GM18517 (cell line): ENCODE data around the gene RPS6KL1.

Source experiments
- ATAC-seq: cut with Tn5 transposase; IDR thresholded peaks from one replicate; pipeline ENCODE4 v1.9.1; 2021; ENCODE audit warnings: mild to moderate bottlenecking, moderate library complexity; ENCODE audit not compliant: unreplicated experiment

The RPS6KL1 gene

GRCh38 chr14:74952180-74952665 is 29.2 kb upstream of the RPS6KL1 start:
- ATAC-seq: no peak

GRCh38 chr14:74951443-74952179 is 28.6 kb upstream of the RPS6KL1 start:
- ATAC-seq: no peak

GRCh38 chr14:74950795-74951442 is 27.9 kb upstream of the RPS6KL1 start:
- ATAC-seq: no peak

GRCh38 chr14:74949859-74950573 is 27.0 kb upstream of the RPS6KL1 start:
- ATAC-seq: no peak

DNA sequence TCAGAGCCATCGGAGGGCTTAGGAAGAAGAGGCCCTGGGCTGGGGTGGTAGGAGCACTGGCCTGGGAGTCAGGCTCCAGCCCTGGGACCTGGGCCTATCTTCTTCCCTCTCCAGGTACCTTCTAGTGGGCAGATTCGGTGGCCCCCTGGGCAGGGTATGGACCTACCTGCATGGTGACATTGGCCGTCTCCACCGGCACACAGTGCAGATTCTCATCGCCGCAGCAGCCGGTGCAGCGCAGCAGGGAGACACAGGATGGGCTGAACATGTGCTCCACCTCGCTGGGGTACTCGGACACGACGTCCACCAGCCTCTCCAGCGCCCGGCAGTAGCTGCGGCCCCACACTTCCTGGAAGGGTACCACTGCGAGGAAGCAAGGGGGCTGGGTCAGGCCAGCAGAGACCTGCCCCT is 26.1 kb upstream of the RPS6KL1 start:
- ATAC-seq: no peak

DNA sequence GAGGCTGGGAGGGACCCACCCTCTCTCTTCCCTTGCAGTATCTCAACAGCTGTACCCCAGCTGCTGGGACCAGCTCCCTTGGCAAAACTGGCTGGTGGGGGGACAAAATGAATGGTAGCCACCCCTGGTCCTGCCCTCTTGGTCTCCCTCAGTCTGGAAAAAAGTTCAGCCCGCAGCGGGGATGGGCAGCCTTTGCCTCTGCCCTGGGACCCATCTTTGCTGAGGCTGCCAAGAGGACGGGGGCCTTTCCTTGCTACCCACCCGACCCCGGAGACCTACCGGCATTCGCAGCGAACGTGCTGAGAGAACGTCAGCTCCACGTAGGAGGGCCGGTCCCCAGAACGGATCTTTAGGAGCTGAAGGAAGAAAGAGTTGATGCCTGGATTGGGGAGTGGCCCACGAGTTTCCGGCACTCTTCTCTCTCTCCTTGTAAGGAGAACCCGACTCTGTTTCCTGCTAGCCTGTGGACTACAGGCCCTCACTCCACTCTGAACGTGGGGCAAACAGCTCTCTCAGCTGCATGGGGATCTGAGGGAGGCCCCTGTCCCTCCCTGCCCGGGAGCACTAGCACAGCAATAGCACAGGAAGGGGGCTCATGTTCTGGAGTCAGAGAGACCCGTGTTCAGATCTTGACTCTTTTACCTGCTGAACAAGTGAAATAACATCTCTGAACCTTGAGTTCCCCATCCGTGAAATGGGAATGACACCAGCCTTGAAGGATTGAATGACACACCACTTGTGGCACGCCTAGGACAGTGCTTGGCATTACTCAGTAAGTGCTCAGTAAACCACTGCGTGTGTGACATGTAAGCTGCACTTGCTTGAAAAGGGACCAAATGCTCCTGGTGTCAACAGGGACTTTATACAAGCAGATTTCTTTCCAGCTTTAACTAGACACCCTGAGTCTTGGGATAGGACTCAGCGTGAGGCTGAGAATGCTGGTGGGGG is 25.4 kb upstream of the RPS6KL1 start:
- ATAC-seq: no peak

GRCh38 chr14:74947353-74948227 is 24.5 kb upstream of the RPS6KL1 start:
- ATAC-seq: no peak

DNA sequence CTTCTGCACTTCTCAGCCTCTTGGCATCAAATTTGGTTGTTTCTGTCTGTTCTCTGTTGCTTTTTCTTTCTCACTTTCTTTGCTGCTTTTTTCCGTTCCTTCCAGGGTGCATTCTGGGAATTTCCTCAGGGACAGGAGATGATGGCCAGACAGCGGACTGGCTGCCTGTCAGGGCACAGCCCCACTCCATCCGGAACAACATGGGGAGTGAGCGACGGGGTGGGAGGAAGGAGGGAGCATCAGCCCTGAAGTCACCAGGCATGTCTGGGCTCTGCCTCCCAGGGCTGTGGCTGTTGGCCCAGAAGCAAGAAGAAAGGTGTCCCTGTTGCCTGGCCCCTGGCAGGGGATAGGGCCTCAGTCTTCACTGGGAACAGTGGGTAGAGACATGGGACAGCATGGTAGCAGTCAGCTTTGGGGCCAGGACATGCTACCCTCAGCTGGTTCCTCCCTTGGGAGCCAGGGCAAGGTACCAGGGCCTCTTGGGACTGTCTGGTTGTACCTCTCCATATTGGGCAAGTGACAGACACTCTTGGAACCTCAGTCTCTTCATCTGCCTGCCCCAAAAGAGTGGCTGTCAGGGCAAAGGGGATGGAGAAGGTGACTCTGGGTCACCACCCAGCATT is 23.7 kb upstream of the RPS6KL1 start:
- ATAC-seq: no peak

DNA sequence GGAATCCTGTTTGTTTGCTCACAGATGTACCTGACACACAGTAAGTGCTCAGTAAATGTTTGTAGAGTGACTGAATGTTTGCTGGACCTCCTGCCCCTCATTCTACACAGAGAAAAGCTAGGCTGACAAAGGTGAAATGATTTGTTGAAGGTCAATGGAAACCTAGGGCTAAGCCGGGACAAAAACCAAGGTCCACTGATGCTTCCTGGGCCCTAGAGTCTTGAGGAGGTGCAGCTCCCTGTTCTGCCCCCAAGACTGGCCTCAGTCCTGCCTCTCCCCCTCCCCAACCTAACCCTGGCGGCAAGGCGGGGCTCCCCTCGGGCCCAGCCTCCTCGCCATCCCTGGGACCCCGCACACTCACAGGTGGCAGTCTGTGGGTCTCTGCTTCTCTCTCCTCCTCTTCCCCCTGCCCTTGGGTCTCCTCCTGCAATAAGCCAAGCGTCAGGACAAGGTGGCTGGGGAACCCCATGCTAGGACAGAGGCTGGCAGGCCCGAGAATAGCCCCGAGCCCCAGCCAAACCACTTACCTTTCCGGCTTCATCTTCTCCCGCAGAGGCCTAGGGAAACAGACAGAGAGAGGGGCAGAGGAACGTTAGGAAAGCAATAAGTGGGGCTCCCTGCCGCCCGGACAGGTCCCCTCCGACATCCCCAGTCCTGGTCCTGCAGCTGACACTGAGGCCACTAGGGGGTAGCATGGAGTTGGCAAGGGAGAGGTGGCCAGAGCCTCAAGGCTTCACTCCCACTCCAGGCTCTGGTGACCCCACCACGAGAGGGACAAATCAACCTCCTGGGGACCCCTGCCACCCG is 23.0 kb upstream of the RPS6KL1 start:
- no peak for ATAC-seq

DNA sequence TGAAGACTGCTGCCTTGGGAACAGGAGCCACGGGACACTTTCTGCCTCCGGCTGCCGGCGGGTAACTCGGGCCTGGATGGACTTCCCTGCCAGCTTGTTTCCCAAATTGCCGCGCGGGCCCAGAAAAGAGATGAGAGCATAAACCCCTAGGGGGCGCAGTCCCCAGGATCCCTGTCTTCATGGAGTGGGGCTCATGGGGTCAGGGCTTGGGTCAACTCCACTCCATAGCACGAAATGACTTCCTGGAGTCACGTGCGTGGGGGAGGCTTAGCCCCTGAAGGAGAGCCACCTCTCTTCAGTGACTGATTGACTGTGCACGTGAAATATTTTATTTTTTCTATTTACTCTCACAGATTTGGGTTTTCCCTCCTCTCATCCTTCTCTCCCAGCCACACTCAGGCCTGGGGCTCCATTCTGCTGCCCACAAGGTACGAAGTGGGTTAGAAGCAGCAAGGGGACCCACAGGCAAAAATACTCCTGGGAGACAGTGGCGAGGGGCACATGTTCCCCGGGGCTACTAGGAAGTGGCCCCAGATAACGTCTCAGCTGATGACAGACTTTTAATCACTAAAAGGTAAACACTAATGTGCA is 22.3 kb upstream of the RPS6KL1 start:
- no peak for ATAC-seq

- ATAC-seq: no peak
These were observed 19.5 kb upstream of the RPS6KL1 start for GRCh38 chr14:74942608-74943007.

DNA sequence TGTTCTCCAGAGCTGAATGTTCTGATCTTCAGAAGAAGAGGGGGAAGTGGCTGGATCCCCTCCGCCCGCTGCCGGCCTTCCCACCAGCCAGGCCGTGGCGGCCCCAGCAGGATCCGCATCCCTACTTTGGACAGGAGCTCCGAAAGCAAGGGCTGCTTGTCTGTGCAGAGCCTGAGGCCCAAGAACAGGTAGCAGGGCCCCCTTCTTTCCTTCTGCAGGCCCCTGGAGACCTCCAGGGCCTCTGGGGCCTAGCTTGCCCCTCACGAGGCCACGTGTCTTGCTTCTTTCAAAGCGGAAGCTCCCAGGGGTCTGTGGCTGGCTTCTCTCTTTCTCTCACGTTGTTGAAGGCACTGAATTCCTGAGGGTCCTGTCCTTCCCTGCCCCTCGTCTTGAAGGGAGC is 19.1 kb upstream of the RPS6KL1 start:
- no peak for ATAC-seq

GRCh38 chr14:74941676-74942097 is 18.6 kb upstream of the RPS6KL1 start:
- ATAC-seq: no peak

DNA sequence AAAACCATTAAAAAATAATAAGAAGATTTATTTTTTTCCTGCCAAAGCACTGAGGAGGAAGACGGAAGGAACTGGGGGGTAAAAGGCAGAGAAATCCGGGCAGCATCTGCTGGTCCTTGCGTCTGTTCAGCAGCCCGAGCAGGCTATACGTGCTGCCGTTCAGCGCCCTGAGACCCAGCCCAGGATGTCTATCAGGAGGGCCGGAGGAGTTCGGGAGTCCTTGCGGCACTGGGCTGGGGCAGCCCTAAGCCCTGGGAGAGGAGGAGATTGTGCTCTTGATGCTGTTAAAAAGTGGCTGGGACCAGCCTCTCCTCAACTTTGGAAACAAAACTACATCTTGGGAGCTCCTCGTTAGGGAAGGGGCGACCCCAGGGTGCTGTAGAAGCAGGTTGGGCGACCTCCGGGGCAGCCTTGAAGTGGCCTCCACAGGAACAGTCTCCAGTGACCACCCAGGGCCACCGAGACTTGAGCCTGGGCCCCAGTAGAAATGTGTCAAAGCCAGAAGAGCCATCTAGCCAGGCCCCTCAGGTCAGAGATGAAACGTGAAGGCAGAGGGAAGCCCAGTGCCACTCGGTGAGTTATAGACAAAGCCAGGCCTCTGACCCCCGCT is 18.0 kb upstream of the RPS6KL1 start:
- ATAC-seq: no peak

GRCh38 chr14:74938531-74939495 is 15.8 kb upstream of the RPS6KL1 start:
- no peak for ATAC-seq

GRCh38 chr14:74937171-74937570 is 14.1 kb upstream of the RPS6KL1 start:
- no peak for ATAC-seq
